Spleen (tissue), 13 donors: ENCODE data around the gene GLT8D1. TPM values are rescaled to one million over a fixed set of nuclear protein-coding genes. Genes with fewer than 3 reads are reported as not detected.

Experiments
- DNase-seq: peaks from one replicate; pipeline ENCODE4 v3.0.0-alpha.2; 2020
- H3K27ac ChIP-seq, 8 donors: fragments of 200-600 bp; sonication (generic) in 7 of 8; 1 replicate in 4 of 8; 2 replicates in 4 of 8; pipeline versions ENCODE4 v1.5.0 to v1.8.0; 2016 to 2021; ENCODE audit warnings: inconsistent platforms in 4 of 8, mild to moderate bottlenecking in 4 of 8, moderate library complexity in 1 of 8
- H3K27me3 ChIP-seq, 7 donors: fragments of 200-600 bp; sonication (generic) in 6 of 7; replicated peaks in 1 of 7; 1 replicate in 4 of 7; 2 replicates in 3 of 7; pipeline versions ENCODE4 v1.5.0 to v1.8.0; 2016 to 2021; ENCODE audit warnings: inconsistent platforms in 3 of 7, mild to moderate bottlenecking in 1 of 7
- H3K36me3 ChIP-seq, 6 donors: fragments of 200-600 bp; sonication (generic) in 5 of 6; 1 replicate in 4 of 6; 2 replicates in 2 of 6; pipeline versions ENCODE4 v1.5.0 to v1.8.0; 2016 to 2021; ENCODE audit warnings: inconsistent platforms in 2 of 6
- H3K4me1 ChIP-seq, 6 donors: fragments of 200-600 bp; sonication (generic) in 5 of 6; 1 replicate in 3 of 6; 2 replicates in 3 of 6; pipeline versions ENCODE4 v1.5.0 to v1.8.0; 2016 to 2021; ENCODE audit warnings: inconsistent platforms in 3 of 6
- H3K4me3 ChIP-seq, 8 donors: fragments of 200-600 bp; sonication (generic) in 7 of 8; 1 replicate in 4 of 8; 2 replicates in 4 of 8; pipeline versions ENCODE4 v1.5.0 to v1.8.0; 2016 to 2021; ENCODE audit warnings: inconsistent platforms in 4 of 8, mild to moderate bottlenecking in 4 of 8, moderate library complexity in 2 of 8
- H3K9me3 ChIP-seq, 8 donors: fragments of 200-600 bp; sonication (generic) in 7 of 8; 1 replicate in 4 of 8; 2 replicates in 4 of 8; pipeline versions ENCODE4 v1.5.0 to v1.8.0; 2016 to 2021; ENCODE audit warnings: inconsistent platforms in 4 of 8
- CTCF ChIP-seq, 11 experiments: fragments of 200-600 bp in 7 of 11; fragments of 450-650 bp in 4 of 11; sonication (generic) in 4 of 11; IDR thresholded peaks in 8 of 11; conservative IDR thresholded peaks in 3 of 11; 1 replicate in 7 of 11; 2 replicates in 4 of 11; pipeline versions ENCODE4 v1.4.0 to v1.8.0; 2016 to 2021; ENCODE audit warnings: antibody characterized with exemption in 11 of 11, inconsistent platforms in 4 of 11, mild to moderate bottlenecking in 1 of 11
- POLR2A ChIP-seq, 3 donors: fragments of 450-650 bp; IDR thresholded peaks; one replicate each; pipeline ENCODE4 v1.5.1; 2017; ENCODE audit warnings: antibody characterized with exemption in 3 of 3, mild to moderate bottlenecking in 1 of 3
- POLR2AphosphoS5 ChIP-seq, 3 donors: sonication (generic); formaldehyde crosslinking; IDR thresholded peaks; one replicate each; pipeline ENCODE4 v1.5.1; 2017; ENCODE audit warnings: antibody characterized with exemption in 3 of 3
- WGBS, 5 donors: extraction: QIAGEN DNeasy Blood & Tissue Kit in 3 of 5; methylation state at CpG; one replicate each; pipeline versions ENCODE4 v1.1.5 to v1.1.7; 2013 to 2018; 5-methylcytosine and 5-hydroxymethylcytosine counted together
- intact Hi-C: fragments of 100-400 bp; cut with DNase I; formaldehyde crosslinking; loops from one replicate; pipeline ENCODE4 v1.15.0; 2023; ENCODE audit warnings: low total_unique reads
- long read RNA-seq, 2 donors: transcript quantifications; one replicate each; lab custom pipeline, GENCODE V29; 2026
- polyA plus RNA-seq, 3 donors: library from polyadenylated mRNA; stranded (reverse); fragments of 200-250 nt; gene quantifications; one replicate each; pipeline ENCODE4 v1.2.1, GENCODE V29; 2013
- total RNA-seq, 7 donors: library from RNA; depleted of rRNA in 3 of 7; stranded (reverse); fragments of >200 nt in 3 of 7; fragmentation: NEBNext Ultra II Directional in 4 of 7; extraction: Animal tissue kit (Norgen Biotek cat#: 25700) in 4 of 7; gene quantifications; one replicate each; pipeline versions ENCODE4 v1.1.0 to v1.2.1, GENCODE V29; 2016 to 2021
- donor health status: healthy with polysubstance abuse.
- donor health status: DM: no; HTN: no; CAD: no; lungs with moderate emphysema.
- donor health status: DM: no; HTN: no; CAD: no.
- donor health status: Bipolar disorder and iron deficiency.
- donor health status: healthy.
- donor health status: DM: no; HTN: no; CAD: no.
- donor health status: DM: yes; HTN: yes; CAD: no.

Gene GLT8D1, protein sequence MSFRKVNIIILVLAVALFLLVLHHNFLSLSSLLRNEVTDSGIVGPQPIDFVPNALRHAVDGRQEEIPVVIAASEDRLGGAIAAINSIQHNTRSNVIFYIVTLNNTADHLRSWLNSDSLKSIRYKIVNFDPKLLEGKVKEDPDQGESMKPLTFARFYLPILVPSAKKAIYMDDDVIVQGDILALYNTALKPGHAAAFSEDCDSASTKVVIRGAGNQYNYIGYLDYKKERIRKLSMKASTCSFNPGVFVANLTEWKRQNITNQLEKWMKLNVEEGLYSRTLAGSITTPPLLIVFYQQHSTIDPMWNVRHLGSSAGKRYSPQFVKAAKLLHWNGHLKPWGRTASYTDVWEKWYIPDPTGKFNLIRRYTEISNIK
- 10 to 100 TPM; 23.5 to 53.9 (median 42.4) TPM for total RNA-seq
- 10 to 100 TPM; 21.8 to 26.3 (median 25.1) TPM for polyA plus RNA-seq
- long read RNA-seq, donor 1, partial matches to known transcripts, result 0 of 6 reads
- long read RNA-seq, donor 1, other reads (novel, unspliced or antisense), result 0 of 6 reads
- long read RNA-seq, donor 2, transcript GLT8D1-201 (10 exons, 1,849 nt), result major isoform, 7 of 10 reads
- long read RNA-seq, donor 2, partial matches to known transcripts, result 0 of 10 reads
- long read RNA-seq, donor 2, other reads (novel, unspliced or antisense), result 0 of 10 reads

DNA sequence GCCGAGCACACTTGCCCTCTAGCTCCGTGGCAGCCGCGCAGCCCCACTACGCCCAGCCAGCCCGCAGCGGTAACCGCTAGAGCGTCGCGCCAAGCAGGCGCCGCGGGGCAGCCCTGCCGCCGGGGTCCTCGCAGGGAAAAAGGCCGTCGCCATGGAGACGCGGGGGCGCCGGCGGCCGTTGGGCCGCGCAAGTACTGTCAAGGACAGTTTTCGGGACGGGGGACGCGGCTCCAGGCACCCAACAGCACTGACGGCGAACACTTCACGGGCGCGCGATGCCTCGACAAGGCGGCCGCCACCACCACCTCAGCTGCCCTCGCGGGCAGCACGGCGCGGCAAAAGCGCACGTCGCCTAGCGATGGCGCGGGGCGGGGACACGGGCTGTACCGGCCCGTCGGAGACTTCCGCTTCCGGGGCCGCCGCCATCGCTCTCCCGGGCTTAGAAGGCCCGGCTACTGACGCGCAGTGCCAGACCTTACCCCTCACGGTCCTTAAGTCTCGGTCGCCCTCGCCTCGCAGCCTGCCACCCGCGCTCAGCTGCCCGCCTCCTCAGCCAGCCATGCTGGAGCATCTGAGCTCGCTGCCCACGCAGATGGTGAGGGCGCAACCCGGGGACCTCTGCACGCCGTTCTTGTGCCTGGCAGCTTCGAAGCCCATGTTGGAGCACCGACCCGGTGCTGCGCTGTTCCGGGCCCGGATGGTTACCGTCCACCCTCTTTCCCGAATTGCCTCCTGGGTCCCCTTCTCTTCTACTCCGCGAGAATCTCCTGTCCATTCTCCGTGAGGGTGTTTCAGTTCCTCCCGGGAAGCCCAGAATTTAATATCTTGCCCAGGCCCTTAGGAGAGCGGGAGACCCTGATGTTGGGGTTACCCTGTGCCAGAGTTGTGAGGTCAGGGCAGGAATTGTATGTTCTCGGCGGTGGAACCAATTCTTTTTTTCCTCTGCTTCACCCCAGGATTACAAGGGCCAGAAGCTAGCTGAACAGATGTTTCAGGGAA lies at the start of gene GLT8D1, which contains the start of gene SPCS1:
TSS of gene GLT8D1 (minus strand) at position 104 of the 999 bp plus-strand sequence. CDS start 5,331 bp downstream, outside the sequence.
TSS of gene SPCS1 (plus strand) at position 419 of the 999 bp plus-strand sequence. CDS start at position 560, 141 bp downstream.
- 0% methylated on average over 64 to 94 of the region's 94 CpGs for WGBS, 5 donors

GRCh38 chr3:52754373-52754772 lies 48.8 kb upstream of the GLT8D1 start:
- TF ChIP-seq CTCF (IDR thresholded peaks at IDR 0.05 in 8 of 11, conservative IDR thresholded peaks at IDR 0.05 in 3 of 11) (no peak), POLR2A (IDR thresholded peaks at IDR 0.05) (no peak), POLR2AphosphoS5 (IDR thresholded peaks at IDR 0.05) (no peak)
- 92 to 98% (median 96%) methylated on average over 4 of the region's 4 CpGs for WGBS, 5 donors
- intact Hi-C loops, result no loop called here

More for the DNA sequence above, at the start of gene GLT8D1, which contains the start of gene SPCS1:
- TF ChIP-seq POLR2AphosphoS5 (IDR thresholded peaks at IDR 0.05) (peak; percentile 88 to 94 (median 91)), CTCF (IDR thresholded peaks at IDR 0.05 in 8 of 11, conservative IDR thresholded peaks at IDR 0.05 in 3 of 11) (peak in 3 of 11 experiments; percentile 19 to 30 (median 21)), POLR2A (IDR thresholded peaks at IDR 0.05) (peak in 2 of 3 donors; percentile 41 to 53)
- Histone ChIP-seq H3K4me1 (peaks cover 30 to 86% (median 39%) of the 10 kb centered on the region in 6 donors), H3K4me3 (peak within 1 kb of the TSS; percentile 92 to 100 (median 100)), H3K36me3 (peaks cover 0 to 32% (median 13%) of the 10 kb centered on the region in 6 donors), H3K27me3 (no peaks in the 10 kb centered on the region), H3K27ac (peak within 1 kb of the TSS; percentile 84 to 96 (median 94)), H3K9me3 (no peaks in the 10 kb centered on the region)
- peak; percentile 98 for DNase-seq
- intact Hi-C loops, result no loop called here

DNA sequence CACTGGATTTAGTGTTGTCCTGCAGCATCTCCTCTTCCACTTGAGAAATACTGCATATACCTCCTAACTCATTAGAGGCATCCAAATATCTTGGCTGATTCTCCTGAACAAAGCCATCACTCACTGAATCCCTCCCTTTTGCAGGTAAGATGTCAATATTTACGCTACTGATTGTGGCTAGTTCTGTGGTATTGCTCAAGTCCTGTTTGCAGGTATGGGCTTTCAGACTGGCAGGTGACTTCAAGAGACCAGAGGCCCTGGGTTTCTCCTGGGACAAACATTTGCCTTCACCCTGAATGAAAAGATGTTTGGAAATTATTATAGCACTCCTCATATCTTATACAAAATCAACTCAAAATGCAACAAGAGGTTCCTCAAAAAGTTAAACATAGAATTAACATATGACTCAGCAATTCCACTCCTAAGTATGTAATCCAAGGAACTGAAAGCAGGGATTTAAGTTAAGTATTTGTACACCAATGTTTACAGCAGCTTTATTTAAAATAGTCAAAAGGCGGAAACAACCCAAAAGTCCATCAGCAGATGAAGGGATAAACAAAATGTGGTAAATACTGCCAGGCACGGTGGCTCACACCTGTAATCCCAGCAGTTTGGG lies 46.6 kb upstream of the GLT8D1 start:
- Histone ChIP-seq H3K4me1 (peaks cover 0 to 9% (median 0%) of the 10 kb centered on the region in 6 donors), H3K27ac (peak overlapping the region in 1 of 8 donors; percentile 26), H3K4me3 (no peak overlapping the region), H3K27me3 (no peaks in the 10 kb centered on the region), H3K36me3 (peaks cover 4 to 97% (median 63%) of the 10 kb centered on the region in 6 donors), H3K9me3 (no peaks in the 10 kb centered on the region)
- WGBS, 5 donors, result 84 to 96% (median 90%) methylated on average over 3 of the region's 3 CpGs
- no peak for DNase-seq
- no peak for TF ChIP-seq CTCF (IDR thresholded peaks at IDR 0.05 in 8 of 11, conservative IDR thresholded peaks at IDR 0.05 in 3 of 11)
- TF ChIP-seq POLR2AphosphoS5 (IDR thresholded peaks at IDR 0.05), result no peak
- TF ChIP-seq POLR2A (IDR thresholded peaks at IDR 0.05), result no peak
- intact Hi-C loops, result no loop called here

More at GRCh38 chr3:52754373-52754772, 48.8 kb upstream of the GLT8D1 start:
- DNase-seq, result no peak
- no peaks in the 10 kb centered on the region for H3K27me3 ChIP-seq
- H3K4me3 ChIP-seq, result no peak overlapping the region
- H3K27ac ChIP-seq, result no peak overlapping the region
- peaks cover 0 to 9% (median 0%) of the 10 kb centered on the region in 6 donors for H3K4me1 ChIP-seq
- peaks cover 4 to 97% (median 52%) of the 10 kb centered on the region in 6 donors for H3K36me3 ChIP-seq
- no peaks in the 10 kb centered on the region for H3K9me3 ChIP-seq
